ENCODE measurements around the gene KPNA5. TPM values are rescaled to one million over a fixed set of nuclear protein-coding genes. Genes with fewer than 3 reads are reported as not detected.

The KPNA5 gene
- total RNA-seq, 2 donors from 2014 or later: 14.4 to 22.3 TPM

DNA sequence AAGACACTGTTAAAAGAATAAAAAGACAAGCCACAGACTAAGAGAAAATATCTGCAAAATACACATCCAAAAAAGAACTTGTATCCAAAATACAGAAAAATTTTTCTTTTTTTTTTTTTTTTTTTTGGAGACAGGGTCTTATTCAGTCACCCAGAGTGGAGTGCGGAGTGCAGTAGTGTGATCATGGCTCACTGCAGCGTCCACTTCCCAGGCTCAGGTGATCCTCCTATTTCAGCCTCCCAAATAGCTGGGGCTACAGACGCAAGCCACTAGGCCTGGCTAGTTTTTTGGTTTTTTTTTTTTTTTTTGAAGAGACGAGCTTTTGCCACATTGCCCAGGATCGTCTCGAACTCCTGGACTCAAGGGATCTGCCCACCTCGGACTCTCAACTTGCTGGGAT is 15.5 kb upstream of the KPNA5 start:
- no peaks in the 10 kb centered on the region for H3K9me3 ChIP-seq
- no peaks in the 10 kb centered on the region for H3K27me3 ChIP-seq (replicated peaks; ENCODE audit: insufficient read depth)
- H3K4me3 ChIP-seq: no peak overlapping the region
- intact Hi-C loops (cut with DNase I): no loop called here
- TF ChIP-seq, protein P1, sequence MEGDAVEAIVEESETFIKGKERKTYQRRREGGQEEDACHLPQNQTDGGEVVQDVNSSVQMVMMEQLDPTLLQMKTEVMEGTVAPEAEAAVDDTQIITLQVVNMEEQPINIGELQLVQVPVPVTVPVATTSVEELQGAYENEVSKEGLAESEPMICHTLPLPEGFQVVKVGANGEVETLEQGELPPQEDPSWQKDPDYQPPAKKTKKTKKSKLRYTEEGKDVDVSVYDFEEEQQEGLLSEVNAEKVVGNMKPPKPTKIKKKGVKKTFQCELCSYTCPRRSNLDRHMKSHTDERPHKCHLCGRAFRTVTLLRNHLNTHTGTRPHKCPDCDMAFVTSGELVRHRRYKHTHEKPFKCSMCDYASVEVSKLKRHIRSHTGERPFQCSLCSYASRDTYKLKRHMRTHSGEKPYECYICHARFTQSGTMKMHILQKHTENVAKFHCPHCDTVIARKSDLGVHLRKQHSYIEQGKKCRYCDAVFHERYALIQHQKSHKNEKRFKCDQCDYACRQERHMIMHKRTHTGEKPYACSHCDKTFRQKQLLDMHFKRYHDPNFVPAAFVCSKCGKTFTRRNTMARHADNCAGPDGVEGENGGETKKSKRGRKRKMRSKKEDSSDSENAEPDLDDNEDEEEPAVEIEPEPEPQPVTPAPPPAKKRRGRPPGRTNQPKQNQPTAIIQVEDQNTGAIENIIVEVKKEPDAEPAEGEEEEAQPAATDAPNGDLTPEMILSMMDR (IDR thresholded peaks at IDR 0.05): no peak
- peaks cover 3% of the 10 kb centered on the region for H3K4me1 ChIP-seq (replicated peaks)
- H3K36me3 ChIP-seq: no peaks in the 10 kb centered on the region
- no peak for DNase-seq (ENCODE audit: low spot score)
- H3K27ac ChIP-seq: no peak overlapping the region
- 87% methylated on average over 7 of the region's 7 CpGs for WGBS

DNA sequence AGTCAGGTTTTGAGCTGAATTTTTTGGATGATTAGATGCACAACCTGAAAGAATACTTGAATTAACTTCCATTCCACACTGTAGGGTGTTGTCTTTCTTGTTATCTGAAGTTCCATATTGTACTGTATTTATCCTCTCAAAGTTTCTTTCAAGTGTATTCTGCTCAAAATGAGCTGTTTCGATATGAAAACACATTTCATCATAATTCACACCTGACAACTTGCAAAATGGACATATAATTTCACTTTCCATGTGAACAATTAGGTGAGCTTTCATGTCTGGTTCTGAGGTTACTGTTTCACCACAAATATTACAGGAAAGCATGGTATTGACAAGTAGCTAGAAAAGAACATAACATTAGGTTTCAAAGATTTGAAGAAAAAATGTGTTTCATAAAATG is 14.1 kb upstream of the KPNA5 start:
- no peaks in the 10 kb centered on the region for H3K27me3 ChIP-seq (replicated peaks; ENCODE audit: insufficient read depth)
- H3K4me3 ChIP-seq: no peak overlapping the region
- no peaks in the 10 kb centered on the region for H3K36me3 ChIP-seq
- no peak overlapping the region for H3K27ac ChIP-seq
- no peak for TF ChIP-seq POLR2AphosphoS5 (IDR thresholded peaks at IDR 0.05)
- TF ChIP-seq, protein P1 (IDR thresholded peaks at IDR 0.05): no peak
- TF ChIP-seq POLR2A (IDR thresholded peaks at IDR 0.05): no peak
- peaks cover 3% of the 10 kb centered on the region for H3K4me1 ChIP-seq (replicated peaks)
- DNase-seq (ENCODE audit: low spot score): no peak
- intact Hi-C loops (cut with DNase I): no loop called here
- WGBS: 83% methylated on average over 1 of the region's 1 CpG
- no peaks in the 10 kb centered on the region for H3K9me3 ChIP-seq

DNA sequence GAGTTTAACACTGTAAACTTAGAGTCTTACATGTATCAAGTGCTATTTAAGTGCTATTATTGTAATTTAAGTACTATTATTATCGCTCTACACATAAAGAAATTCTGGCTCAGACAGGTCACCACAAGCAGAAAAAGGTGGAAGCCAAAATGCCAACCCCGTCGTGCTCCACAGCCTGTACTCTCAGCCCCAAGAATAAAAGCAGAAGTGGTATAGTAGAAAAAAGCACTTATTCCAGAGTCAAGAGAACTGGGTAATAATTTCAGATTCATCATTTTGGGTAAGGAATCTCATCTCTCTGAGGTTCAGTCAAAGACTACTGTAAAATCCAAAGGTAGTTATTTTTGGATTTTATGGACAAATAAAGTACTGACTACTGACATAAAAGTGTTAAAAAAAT is 13.4 kb upstream of the KPNA5 start:
- intact Hi-C loops (cut with DNase I): no loop called here
- Histone ChIP-seq H3K36me3 (no peaks in the 10 kb centered on the region), H3K4me3 (peak overlapping the region; percentile 57 to 82), H3K4me1 (replicated peaks) (peaks cover 3% of the 10 kb centered on the region), H3K27me3 (replicated peaks; ENCODE audit: insufficient read depth) (no peaks in the 10 kb centered on the region), H3K9me3 (no peaks in the 10 kb centered on the region), H3K27ac (no peak overlapping the region)
- 27% methylated on average over 3 of the region's 3 CpGs for WGBS
- no peak for DNase-seq (ENCODE audit: low spot score)
- no peak for TF ChIP-seq POLR2AphosphoS5 (IDR thresholded peaks at IDR 0.05)

DNA sequence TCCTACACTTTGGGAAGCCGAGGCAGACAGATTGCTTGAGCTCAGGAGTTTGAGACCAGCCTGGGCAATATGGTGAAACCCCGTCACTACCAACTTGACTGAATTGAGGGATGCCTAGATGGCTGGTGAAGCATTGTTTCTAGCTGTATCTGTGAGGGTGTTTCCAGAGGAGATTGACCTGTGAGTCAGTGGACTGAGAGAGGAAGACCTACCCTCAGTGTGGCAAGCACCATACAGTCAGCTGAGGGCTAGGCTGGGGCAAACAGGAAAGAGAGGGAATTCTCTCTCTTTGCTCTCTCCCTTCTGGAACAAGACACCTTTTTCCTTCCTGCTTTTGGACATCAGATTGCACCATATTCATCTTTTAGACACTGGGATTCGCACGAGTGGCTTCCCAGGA is 8.7 kb upstream of the KPNA5 start:
- TF ChIP-seq POLR2A (IDR thresholded peaks at IDR 0.05) (no peak), POLR2AphosphoS5 (IDR thresholded peaks at IDR 0.05) (no peak)
- TF ChIP-seq, protein P1 (IDR thresholded peaks at IDR 0.05): no peak

DNA sequence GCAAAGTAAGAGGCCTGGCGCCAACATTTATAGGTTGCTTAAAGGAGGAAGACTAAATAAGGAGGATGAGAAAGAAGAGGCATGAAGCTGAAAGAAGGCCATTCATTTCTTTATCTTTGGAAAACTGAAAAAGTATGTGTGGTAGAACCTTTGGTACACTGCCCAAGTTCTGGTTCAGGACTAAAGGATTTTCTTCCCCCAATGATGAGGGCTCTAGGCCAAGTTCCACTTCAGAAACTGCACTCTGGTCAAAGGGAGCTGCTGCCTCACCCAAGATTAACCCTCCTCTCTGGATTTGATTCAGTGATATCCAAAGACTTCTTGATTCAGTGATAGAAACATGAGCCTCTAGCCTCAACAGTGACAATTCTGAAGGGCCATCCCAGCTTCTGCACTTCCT is 5.0 kb upstream of the KPNA5 start:
- H3K9me3 ChIP-seq: no peaks in the 10 kb centered on the region
- no peaks in the 10 kb centered on the region for H3K4me1 ChIP-seq (replicated peaks)
- no peaks in the 10 kb centered on the region for H3K36me3 ChIP-seq
- TF ChIP-seq POLR2A (IDR thresholded peaks at IDR 0.05) (no peak), POLR2AphosphoS5 (IDR thresholded peaks at IDR 0.05) (no peak)
- TF ChIP-seq, protein P1 (IDR thresholded peaks at IDR 0.05): no peak
- WGBS: 82% methylated on average over 1 of the region's 1 CpG
- H3K27ac ChIP-seq: no peak overlapping the region
- H3K4me3 ChIP-seq: no peak overlapping the region
- no peak for DNase-seq (ENCODE audit: low spot score)
- H3K27me3 ChIP-seq (replicated peaks; ENCODE audit: insufficient read depth): no peaks in the 10 kb centered on the region
- intact Hi-C loops (cut with DNase I): no loop called here

More for the DNA sequence above, 8.7 kb upstream of the KPNA5 start:
- 91% methylated on average over 4 of the region's 4 CpGs for WGBS
- Histone ChIP-seq H3K9me3 (no peaks in the 10 kb centered on the region), H3K4me3 (no peak overlapping the region), H3K27me3 (replicated peaks; ENCODE audit: insufficient read depth) (no peaks in the 10 kb centered on the region), H3K4me1 (replicated peaks) (peaks cover 3% of the 10 kb centered on the region), H3K27ac (no peak overlapping the region), H3K36me3 (no peaks in the 10 kb centered on the region)
- DNase-seq (ENCODE audit: low spot score): no peak
- intact Hi-C loops (cut with DNase I): no loop called here

Measured in prostate gland (tissue), 2 donors.